ENCODE data around the gene CAPN11. TPM values are rescaled to one million over a fixed set of nuclear protein-coding genes. Genes with fewer than 3 reads are reported as not detected.

CAPN11 gene
- total RNA-seq, 1 donor from 2014 or later, result 0.25 TPM

DNA sequence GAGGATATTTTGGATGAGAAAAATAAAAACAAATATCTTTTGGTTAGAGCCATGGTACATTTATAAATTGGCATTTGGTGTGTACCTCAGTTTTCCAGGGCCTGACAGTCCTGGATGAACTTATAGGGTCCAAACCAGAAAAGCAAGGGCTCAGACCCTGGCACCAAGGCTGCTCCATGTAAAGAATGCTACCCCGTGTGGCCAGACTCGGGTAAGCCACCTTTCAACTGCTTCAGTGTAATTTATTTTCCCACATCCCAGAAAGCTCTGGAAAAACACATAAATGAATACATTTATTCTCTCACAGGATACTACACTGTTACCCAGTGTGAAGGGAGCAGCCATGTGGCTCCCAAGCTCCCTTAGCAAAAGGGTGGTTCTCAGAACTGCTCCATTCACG, 45.2 kb upstream of the CAPN11 start:
- DNase-seq, result no peak
- Histone ChIP-seq H3K4me1 (peaks cover 65% of the 10 kb centered on the region), H3K9me3 (replicated peaks) (no peaks in the 10 kb centered on the region), H3K36me3 (peaks cover 45% of the 10 kb centered on the region), H3K27ac (replicated peaks) (no peak overlapping the region), H3K4me3 (no peak overlapping the region), H3K27me3 (ENCODE audit: low read depth) (no peaks in the 10 kb centered on the region)
- TF ChIP-seq, protein P1, sequence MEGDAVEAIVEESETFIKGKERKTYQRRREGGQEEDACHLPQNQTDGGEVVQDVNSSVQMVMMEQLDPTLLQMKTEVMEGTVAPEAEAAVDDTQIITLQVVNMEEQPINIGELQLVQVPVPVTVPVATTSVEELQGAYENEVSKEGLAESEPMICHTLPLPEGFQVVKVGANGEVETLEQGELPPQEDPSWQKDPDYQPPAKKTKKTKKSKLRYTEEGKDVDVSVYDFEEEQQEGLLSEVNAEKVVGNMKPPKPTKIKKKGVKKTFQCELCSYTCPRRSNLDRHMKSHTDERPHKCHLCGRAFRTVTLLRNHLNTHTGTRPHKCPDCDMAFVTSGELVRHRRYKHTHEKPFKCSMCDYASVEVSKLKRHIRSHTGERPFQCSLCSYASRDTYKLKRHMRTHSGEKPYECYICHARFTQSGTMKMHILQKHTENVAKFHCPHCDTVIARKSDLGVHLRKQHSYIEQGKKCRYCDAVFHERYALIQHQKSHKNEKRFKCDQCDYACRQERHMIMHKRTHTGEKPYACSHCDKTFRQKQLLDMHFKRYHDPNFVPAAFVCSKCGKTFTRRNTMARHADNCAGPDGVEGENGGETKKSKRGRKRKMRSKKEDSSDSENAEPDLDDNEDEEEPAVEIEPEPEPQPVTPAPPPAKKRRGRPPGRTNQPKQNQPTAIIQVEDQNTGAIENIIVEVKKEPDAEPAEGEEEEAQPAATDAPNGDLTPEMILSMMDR (IDR thresholded peaks at IDR 0.05; ENCODE audit: borderline replicate concordance), result no peak
- intact Hi-C loops (cut with micrococcal nuclease), result no loop called here

DNA sequence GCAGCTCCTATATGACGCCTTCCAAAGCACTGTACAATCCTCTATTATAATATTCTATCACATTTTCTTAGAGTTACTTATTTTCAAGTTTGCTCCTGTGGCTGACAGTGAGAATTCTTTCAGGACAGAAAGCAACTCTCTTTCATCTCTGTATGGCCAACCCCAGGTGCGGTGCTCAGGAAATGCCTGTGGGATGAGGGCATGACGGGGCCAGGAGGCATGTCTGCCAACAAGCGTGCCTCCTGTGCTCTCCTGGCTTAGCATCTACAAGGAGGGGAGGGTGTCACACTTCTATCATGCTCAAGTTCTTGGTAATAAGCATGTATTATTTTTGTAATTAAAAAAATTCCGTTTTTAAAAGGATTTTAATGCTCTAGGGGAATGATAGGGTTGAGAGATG, 42.8 kb upstream of the CAPN11 start:
- Histone ChIP-seq H3K9me3 (replicated peaks) (no peaks in the 10 kb centered on the region), H3K27me3 (ENCODE audit: low read depth) (no peaks in the 10 kb centered on the region), H3K27ac (replicated peaks) (no peak overlapping the region), H3K4me3 (no peak overlapping the region), H3K36me3 (peaks cover 45% of the 10 kb centered on the region), H3K4me1 (peaks cover 66% of the 10 kb centered on the region)
- TF ChIP-seq, protein P1 (IDR thresholded peaks at IDR 0.05; ENCODE audit: borderline replicate concordance), result no peak
- DNase-seq, result no peak
- intact Hi-C loops (cut with micrococcal nuclease), result no loop called here

DNA sequence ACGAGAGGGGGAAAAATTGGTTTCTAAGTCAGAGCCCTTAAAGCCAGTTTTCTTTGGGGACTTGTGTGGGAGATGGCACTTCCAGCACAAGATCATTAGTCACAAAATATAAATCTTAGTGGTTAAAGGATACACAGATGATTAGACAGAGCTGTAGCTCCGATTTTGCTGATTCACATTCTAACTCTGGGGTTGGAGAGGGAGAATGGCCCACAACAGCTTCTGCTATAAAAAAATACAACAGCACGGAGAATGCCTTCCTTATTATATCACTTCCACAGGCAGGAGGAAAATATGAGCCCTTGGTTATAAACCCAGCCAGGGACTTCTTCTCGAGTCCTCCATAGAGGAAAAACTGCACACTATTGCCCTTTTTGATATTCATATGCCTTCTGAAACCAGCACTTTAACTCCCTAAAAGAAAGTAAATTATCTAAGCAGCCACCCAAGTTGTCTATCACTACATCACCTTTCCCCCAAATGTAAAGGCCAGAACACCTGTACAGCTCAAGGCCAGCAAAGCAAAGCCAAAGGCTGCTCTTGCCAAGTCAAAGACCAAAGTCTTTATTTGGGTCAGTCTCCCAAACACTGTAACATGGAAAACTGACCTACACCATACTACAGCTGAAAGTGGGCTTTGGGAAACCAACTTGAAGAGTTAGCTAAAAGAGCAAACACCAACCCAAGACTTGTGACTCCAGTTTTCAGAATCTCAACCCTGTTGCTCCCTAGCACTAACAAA, 41.8 kb upstream of the CAPN11 start:
- intact Hi-C loops (cut with micrococcal nuclease), result no loop called here
- Histone ChIP-seq H3K27me3 (ENCODE audit: low read depth) (no peaks in the 10 kb centered on the region), H3K4me1 (peaks cover 68% of the 10 kb centered on the region), H3K9me3 (replicated peaks) (no peaks in the 10 kb centered on the region), H3K4me3 (no peak overlapping the region), H3K36me3 (peaks cover 40% of the 10 kb centered on the region), H3K27ac (replicated peaks) (no peak overlapping the region)
- TF ChIP-seq, protein P1 (IDR thresholded peaks at IDR 0.05; ENCODE audit: borderline replicate concordance), result no peak
- DNase-seq, result no peak

DNA sequence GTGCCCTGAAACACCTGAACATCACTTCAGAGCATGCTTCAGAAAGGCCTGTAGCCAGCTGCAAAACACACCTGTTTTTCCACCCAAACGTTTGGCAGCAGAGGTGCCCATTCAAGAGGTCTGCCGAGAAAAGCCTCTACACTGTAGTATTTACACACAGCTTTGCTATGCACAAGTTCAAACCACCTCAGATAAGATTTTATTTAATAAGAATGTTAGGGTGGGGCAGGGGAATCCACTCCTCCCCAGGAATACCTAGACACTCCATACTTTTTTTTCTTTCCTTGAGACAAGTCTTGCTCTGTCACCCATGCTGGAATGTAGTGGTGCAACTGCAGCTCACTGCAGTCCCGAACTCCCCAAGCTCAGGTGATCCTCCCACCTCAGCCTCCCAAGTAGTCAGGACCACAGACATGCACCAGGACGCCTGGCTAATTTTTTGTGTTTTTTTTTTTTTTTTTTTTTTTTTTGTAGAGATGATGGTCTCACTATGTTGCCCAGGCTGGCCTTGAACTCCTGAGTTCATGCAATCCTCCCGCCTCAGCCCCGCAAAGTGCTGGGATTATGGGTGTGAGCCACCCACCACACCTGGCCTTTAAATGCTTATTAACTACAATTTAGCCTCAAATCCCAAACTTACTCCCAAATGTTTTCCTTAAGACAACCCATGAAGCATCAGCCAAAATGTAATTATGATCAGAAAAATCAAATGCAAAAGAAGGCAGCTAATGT, 41.1 kb upstream of the CAPN11 start:
- Histone ChIP-seq H3K4me3 (no peak overlapping the region), H3K4me1 (peaks cover 68% of the 10 kb centered on the region), H3K9me3 (replicated peaks) (no peaks in the 10 kb centered on the region), H3K27ac (replicated peaks) (no peak overlapping the region), H3K27me3 (ENCODE audit: low read depth) (no peaks in the 10 kb centered on the region), H3K36me3 (peaks cover 33% of the 10 kb centered on the region)
- intact Hi-C loops (cut with micrococcal nuclease), result no loop called here
- TF ChIP-seq, protein P1 (IDR thresholded peaks at IDR 0.05; ENCODE audit: borderline replicate concordance), result no peak
- no peak for DNase-seq

DNA sequence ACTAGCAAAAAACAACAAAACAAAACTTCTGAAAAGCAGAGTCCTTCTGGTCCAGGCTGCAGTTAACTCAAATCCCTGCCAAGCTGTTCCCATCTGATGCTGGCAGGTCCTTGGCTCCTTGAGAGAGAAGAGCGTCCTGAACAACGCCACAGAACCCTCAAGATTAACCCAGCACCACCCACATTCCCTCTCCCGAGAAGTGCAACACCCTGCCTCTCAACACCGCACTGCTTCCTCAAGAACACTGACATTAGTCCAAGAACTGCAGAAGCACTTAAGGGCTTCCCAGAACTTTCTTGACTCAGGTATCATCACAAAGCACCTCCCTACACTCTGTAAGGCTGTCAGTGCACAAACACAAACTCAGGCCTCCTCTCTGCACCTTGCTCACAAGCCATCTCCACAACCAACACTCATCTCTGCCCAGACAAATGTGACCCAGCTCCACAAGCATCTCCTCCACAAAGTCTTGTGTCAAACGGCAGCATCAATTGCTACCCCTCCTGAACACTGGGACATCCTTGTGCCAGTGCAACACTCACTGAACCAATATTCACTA, 38.8 kb upstream of the CAPN11 start:
- intact Hi-C loops (cut with micrococcal nuclease), result no loop called here
- no peak overlapping the region for H3K4me3 ChIP-seq
- peaks cover 90% of the 10 kb centered on the region for H3K4me1 ChIP-seq

More for the DNA sequence above, 38.8 kb upstream of the CAPN11 start:
- Histone ChIP-seq H3K27ac (replicated peaks) (no peak overlapping the region), H3K36me3 (peaks cover 11% of the 10 kb centered on the region), H3K9me3 (replicated peaks) (no peaks in the 10 kb centered on the region), H3K27me3 (ENCODE audit: low read depth) (no peaks in the 10 kb centered on the region)
- DNase-seq, result no peak
- TF ChIP-seq, protein P1 (IDR thresholded peaks at IDR 0.05; ENCODE audit: borderline replicate concordance), result no peak
